HepG2 (cell line): ENCODE data around the gene C2orf81. TPM values are rescaled to one million over a fixed set of nuclear protein-coding genes. Genes with fewer than 3 reads are reported as not detected.

Experiments
- ATAC-seq: fragments of 200-7000 bp; cut with Tn5 transposase; 3 replicates; pipeline ENCODE4 v1.9.1; 2020; ENCODE audit warnings: mild to moderate bottlenecking, moderate library complexity
- BruUV-seq: library from RNA; stranded (reverse); fragments of 400-500 nt; replicated peaks from 2 replicates; lab custom pipeline; 2021; lab: Mats Ljungman, UMichigan
- CTCF ChIA-PET: fragments of 300-600 bp; formaldehyde crosslinking; extraction: SDS; loops from one replicate; lab custom pipeline; 2021; ENCODE audit warnings: low total read pairs, inconsistent platforms, low intra/inter-chr PET ratio; lab: Yijun Ruan, JAX
- POLR2A ChIA-PET: fragments of 350-600 bp; sonication (Branson Sonifier 250); formaldehyde crosslinking; loops from one replicate; lab custom pipeline; 2020; ENCODE audit warnings: antibody characterized with exemption, inconsistent platforms; lab: Yijun Ruan, JAX
- DNase-seq: peaks from one replicate; pipeline ENCODE4 v3.0.0-alpha.2; 2015; ENCODE audit warnings: low spot score
- FAIRE-seq: peaks from 3 replicates; lab custom pipeline; 2011; peaks lifted over from hg19 to GRCh38; lab: Jason Lieb, UNC
- H2AFZ ChIP-seq: one replicate; pipeline ENCODE4 v1.6.1; 2011; ENCODE audit warnings: low read length, inconsistent platforms
- H3K27ac ChIP-seq: fragments of 300-600 bp; 3 replicates; pipeline ENCODE4 v1.8.0; 2011; ENCODE audit warnings: mixed run types, mild to moderate bottlenecking, mixed read lengths, low read length, inconsistent platforms; ENCODE audit not compliant: insufficient read depth; ENCODE audit errors: extremely low read length
- H3K27me3 ChIP-seq, 2 experiments: fragments of 200-600 bp in 1 of 2; 2 replicates in 1 of 2; 3 replicates in 1 of 2; pipeline versions ENCODE4 v1.6.0 to v1.8.0; 2011; ENCODE audit warnings: low read length in 2 of 2, mild to moderate bottlenecking in 2 of 2, moderate library complexity in 2 of 2, inconsistent platforms in 1 of 2; ENCODE audit not compliant: insufficient read depth in 2 of 2, control insufficient read depth in 1 of 2
- H3K36me3 ChIP-seq, 2 experiments: fragments of 200-600 bp in 1 of 2; replicated peaks in 1 of 2; 2 replicates in 1 of 2; 3 replicates in 1 of 2; pipeline versions ENCODE4 v1.5.1 to v1.8.0; 2011; ENCODE audit warnings: low read length in 2 of 2, inconsistent platforms in 1 of 2; ENCODE audit not compliant: insufficient read depth in 2 of 2, control insufficient read depth in 1 of 2
- H3K4me1 ChIP-seq: 2 replicates; pipeline ENCODE4 v1.5.1; 2012; ENCODE audit warnings: low read length, inconsistent platforms; ENCODE audit not compliant: insufficient read depth
- H3K4me2 ChIP-seq: 2 replicates; pipeline ENCODE4 v1.6.0; 2011; ENCODE audit warnings: low read depth, low read length, inconsistent platforms
- H3K4me3 ChIP-seq, 3 experiments: fragments of 200-600 bp in 1 of 3; sonication (generic), shearing (Covaris generic) in 1 of 3; replicated peaks in 1 of 3; 2 replicates each; pipeline ENCODE4 v1.5.1; 2011 to 2016; ENCODE audit warnings: low read length in 3 of 3, inconsistent platforms in 2 of 3, low read depth in 2 of 3, mild to moderate bottlenecking in 2 of 3, control low read depth in 1 of 3, mixed read lengths in 1 of 3; ENCODE audit not compliant: insufficient read depth in 1 of 3
- H3K79me2 ChIP-seq: one replicate; pipeline ENCODE4 v1.6.1; 2011; ENCODE audit warnings: low read length, inconsistent platforms; ENCODE audit not compliant: insufficient read depth
- H3K9ac ChIP-seq: 2 replicates; pipeline ENCODE4 v1.6.0; 2011; ENCODE audit warnings: mild to moderate bottlenecking, low read depth, low read length, inconsistent platforms; ENCODE audit not compliant: insufficient read depth
- H3K9me3 ChIP-seq: 2 replicates; pipeline ENCODE4 v1.5.1; 2012; ENCODE audit warnings: mild to moderate bottlenecking, low read length
- H4K20me1 ChIP-seq: 2 replicates; pipeline ENCODE4 v1.6.0; 2011; ENCODE audit warnings: inconsistent platforms, mild to moderate bottlenecking, low read length, moderate library complexity; ENCODE audit not compliant: insufficient read depth
- NFIB ChIP-seq: sonication (generic); formaldehyde crosslinking; IDR thresholded peaks from 2 replicates; pipeline ENCODE4 v1.9.0; 2021; ENCODE audit warnings: missing genetic modification reagents, mild to moderate bottlenecking, borderline replicate concordance
- SNAI1 ChIP-seq: sonication (generic); formaldehyde crosslinking; IDR thresholded peaks from 2 replicates; pipeline ENCODE4 v1.5.0; 2020; ENCODE audit warnings: mild to moderate bottlenecking, missing genetic modification reagents, borderline replicate concordance
- TOPORS ChIP-seq: sonication (generic); formaldehyde crosslinking; IDR thresholded peaks from 2 replicates; pipeline ENCODE4 v1.8.0; 2023; ENCODE audit warnings: mild to moderate bottlenecking, missing genetic modification reagents
- ZNF816 ChIP-seq: sonication (generic); formaldehyde crosslinking; IDR thresholded peaks from 2 replicates; pipeline ENCODE4 v1.8.0; 2022; ENCODE audit warnings: missing genetic modification reagents, mild to moderate bottlenecking, borderline replicate concordance
- WGBS: methylation state at CpG from one replicate; pipeline ENCODE4 v1.1.6; 2017; ENCODE audit warnings: low lambda C conversion rate; 5-methylcytosine and 5-hydroxymethylcytosine counted together
- in situ Hi-C: cut with HindIII; loops from 2 replicates; pipeline ENCODE4 v1.10.0; 2017; ENCODE audit warnings: low pct_unique_long_range_greater_than_20kb; ENCODE audit not compliant: extremely low pct_ligation_motif_present
- intact Hi-C: fragments of 100-400 bp; cut with micrococcal nuclease; formaldehyde crosslinking; loops from one replicate; pipeline ENCODE4 v1.10.0; 2022; ENCODE audit not compliant: unreplicated experiment
- polyA plus RNA-seq, 8 experiments: library from polyadenylated mRNA; depleted of rRNA in 3 of 8; stranded (reverse) in 7 of 8; unstranded in 1 of 8; fragments of >200 nt; fragmentation: Illumina TruSeq in 4 of 8; extraction: Trizol in 4 of 8; gene quantifications; 2 replicates each; pipeline versions ENCODE4 v1.2.1 to v1.2.3, GENCODE V29; 2011 to 2016; ENCODE audit warnings: low read depth in 4 of 8, missing spikeins in 1 of 8, mixed read lengths in 1 of 8; ENCODE audit not compliant: insufficient read depth in 1 of 8
- total RNA-seq, 5 experiments: library from RNA; depleted of rRNA; stranded (reverse); fragments of >200 nt; fragmentation: Illumina TruSeq; extraction: Trizol; gene quantifications; 2 replicates each; pipeline ENCODE4 v1.2.3, GENCODE V29; 2016; ENCODE audit warnings: low read depth in 1 of 5
- TF ChIP-seq, protein P1 (sequence below): sonication (generic); formaldehyde crosslinking; IDR thresholded peaks from 2 replicates; pipeline ENCODE4 v1.5.1; 2020; ENCODE audit warnings: mild to moderate bottlenecking, missing genetic modification reagents, borderline replicate concordance
- TF ChIP-seq, protein P2 (sequence below): IDR thresholded peaks from 2 replicates; pipeline ENCODE4 v1.6.1; 2016; ENCODE audit warnings: low read depth, missing genetic modification reagents, missing compliant biosample characterization
- TF ChIP-seq, protein P3 (sequence below): IDR thresholded peaks from 2 replicates; pipeline ENCODE4 v1.6.1; 2016; ENCODE audit warnings: missing compliant biosample characterization, missing genetic modification reagents, borderline replicate concordance
- TF ChIP-seq, protein P4 (sequence below), 2 experiments: sonication (generic) in 1 of 2; formaldehyde crosslinking in 1 of 2; IDR thresholded peaks; 2 replicates each; pipeline versions ENCODE4 v1.5.1 to v1.6.1; 2011 to 2020; ENCODE audit warnings: borderline replicate concordance in 1 of 2, low read depth in 1 of 2, low read length in 1 of 2, mild to moderate bottlenecking in 1 of 2, missing genetic modification reagents in 1 of 2, moderate library complexity in 1 of 2

Gene C2orf81
- total and polyA plus RNA-seq, 2 of the 13 experiments (the other 11 are each of a cell fraction or from before 2014, with no cell fraction given) = 0.15 to 0.17 TPM

DNA sequence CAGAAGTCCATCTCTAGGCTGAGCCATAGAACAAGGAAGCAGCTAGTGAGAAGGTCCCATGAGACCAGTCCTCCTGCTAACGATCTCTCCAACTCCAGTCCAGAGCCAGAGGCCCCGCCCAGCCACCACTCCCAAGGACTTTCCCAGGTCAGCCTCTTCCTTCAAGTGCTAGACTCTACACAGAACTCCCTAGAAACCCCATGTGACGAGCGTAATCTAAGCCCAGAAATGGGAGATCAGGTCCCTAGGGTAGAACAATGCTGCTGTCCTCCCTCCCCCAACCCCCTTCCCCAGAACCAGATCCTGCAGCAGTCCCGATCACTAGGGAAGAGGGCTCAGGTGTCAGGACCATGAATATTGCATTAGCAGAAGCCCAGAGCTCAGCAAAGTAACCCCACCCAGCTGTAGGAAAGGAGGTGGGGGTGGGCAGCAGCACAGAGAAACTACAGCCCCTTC is 48.2 kb downstream of the C2orf81 start:
- POLR2A ChIA-PET = no interaction called here
- no TSS peak for BruUV-seq
- Histone ChIP-seq H3K4me1 (no peaks in the 10 kb centered on the region), H3K4me2 (no peak overlapping the region), H3K9me3 (no peaks in the 10 kb centered on the region), H4K20me1 (no peaks in the 10 kb centered on the region; the same call in 1 of the 2 replicates), H3K9ac (no peak overlapping the region), H3K27me3 (no peaks in the 10 kb centered on the region), H2AFZ (no peak overlapping the region), H3K79me2 (no peaks in the 10 kb centered on the region), H3K4me3 (no peak overlapping the region), H3K27ac (no peak overlapping the region), H3K36me3 (peaks cover 51 to 69% of the 10 kb centered on the region in 2 experiments)
- FAIRE-seq (no peak), DNase-seq (no peak), ATAC-seq (no peak)
- in situ Hi-C loops (no loop called here), intact Hi-C loops (no loop called here)
- WGBS = 95% methylated on average over 3 of the region's 5 CpGs
- CTCF ChIA-PET = no interaction called here
- no peak for TF ChIP-seq SNAI1 (CRISPR knock-in tag)
- TF ChIP-seq, protein P1, sequence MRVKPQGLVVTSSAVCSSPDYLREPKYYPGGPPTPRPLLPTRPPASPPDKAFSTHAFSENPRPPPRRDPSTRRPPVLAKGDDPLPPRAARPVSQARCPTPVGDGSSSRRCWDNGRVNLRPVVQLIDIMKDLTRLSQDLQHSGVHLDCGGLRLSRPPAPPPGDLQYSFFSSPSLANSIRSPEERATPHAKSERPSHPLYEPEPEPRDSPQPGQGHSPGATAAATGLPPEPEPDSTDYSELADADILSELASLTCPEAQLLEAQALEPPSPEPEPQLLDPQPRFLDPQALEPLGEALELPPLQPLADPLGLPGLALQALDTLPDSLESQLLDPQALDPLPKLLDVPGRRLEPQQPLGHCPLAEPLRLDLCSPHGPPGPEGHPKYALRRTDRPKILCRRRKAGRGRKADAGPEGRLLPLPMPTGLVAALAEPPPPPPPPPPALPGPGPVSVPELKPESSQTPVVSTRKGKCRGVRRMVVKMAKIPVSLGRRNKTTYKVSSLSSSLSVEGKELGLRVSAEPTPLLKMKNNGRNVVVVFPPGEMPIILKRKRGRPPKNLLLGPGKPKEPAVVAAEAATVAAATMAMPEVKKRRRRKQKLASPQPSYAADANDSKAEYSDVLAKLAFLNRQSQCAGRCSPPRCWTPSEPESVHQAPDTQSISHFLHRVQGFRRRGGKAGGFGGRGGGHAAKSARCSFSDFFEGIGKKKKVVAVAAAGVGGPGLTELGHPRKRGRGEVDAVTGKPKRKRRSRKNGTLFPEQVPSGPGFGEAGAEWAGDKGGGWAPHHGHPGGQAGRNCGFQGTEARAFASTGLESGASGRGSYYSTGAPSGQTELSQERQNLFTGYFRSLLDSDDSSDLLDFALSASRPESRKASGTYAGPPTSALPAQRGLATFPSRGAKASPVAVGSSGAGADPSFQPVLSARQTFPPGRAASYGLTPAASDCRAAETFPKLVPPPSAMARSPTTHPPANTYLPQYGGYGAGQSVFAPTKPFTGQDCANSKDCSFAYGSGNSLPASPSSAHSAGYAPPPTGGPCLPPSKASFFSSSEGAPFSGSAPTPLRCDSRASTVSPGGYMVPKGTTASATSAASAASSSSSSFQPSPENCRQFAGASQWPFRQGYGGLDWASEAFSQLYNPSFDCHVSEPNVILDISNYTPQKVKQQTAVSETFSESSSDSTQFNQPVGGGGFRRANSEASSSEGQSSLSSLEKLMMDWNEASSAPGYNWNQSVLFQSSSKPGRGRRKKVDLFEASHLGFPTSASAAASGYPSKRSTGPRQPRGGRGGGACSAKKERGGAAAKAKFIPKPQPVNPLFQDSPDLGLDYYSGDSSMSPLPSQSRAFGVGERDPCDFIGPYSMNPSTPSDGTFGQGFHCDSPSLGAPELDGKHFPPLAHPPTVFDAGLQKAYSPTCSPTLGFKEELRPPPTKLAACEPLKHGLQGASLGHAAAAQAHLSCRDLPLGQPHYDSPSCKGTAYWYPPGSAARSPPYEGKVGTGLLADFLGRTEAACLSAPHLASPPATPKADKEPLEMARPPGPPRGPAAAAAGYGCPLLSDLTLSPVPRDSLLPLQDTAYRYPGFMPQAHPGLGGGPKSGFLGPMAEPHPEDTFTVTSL (CRISPR knock-in tag) = no peak
- TF ChIP-seq, protein P2, sequence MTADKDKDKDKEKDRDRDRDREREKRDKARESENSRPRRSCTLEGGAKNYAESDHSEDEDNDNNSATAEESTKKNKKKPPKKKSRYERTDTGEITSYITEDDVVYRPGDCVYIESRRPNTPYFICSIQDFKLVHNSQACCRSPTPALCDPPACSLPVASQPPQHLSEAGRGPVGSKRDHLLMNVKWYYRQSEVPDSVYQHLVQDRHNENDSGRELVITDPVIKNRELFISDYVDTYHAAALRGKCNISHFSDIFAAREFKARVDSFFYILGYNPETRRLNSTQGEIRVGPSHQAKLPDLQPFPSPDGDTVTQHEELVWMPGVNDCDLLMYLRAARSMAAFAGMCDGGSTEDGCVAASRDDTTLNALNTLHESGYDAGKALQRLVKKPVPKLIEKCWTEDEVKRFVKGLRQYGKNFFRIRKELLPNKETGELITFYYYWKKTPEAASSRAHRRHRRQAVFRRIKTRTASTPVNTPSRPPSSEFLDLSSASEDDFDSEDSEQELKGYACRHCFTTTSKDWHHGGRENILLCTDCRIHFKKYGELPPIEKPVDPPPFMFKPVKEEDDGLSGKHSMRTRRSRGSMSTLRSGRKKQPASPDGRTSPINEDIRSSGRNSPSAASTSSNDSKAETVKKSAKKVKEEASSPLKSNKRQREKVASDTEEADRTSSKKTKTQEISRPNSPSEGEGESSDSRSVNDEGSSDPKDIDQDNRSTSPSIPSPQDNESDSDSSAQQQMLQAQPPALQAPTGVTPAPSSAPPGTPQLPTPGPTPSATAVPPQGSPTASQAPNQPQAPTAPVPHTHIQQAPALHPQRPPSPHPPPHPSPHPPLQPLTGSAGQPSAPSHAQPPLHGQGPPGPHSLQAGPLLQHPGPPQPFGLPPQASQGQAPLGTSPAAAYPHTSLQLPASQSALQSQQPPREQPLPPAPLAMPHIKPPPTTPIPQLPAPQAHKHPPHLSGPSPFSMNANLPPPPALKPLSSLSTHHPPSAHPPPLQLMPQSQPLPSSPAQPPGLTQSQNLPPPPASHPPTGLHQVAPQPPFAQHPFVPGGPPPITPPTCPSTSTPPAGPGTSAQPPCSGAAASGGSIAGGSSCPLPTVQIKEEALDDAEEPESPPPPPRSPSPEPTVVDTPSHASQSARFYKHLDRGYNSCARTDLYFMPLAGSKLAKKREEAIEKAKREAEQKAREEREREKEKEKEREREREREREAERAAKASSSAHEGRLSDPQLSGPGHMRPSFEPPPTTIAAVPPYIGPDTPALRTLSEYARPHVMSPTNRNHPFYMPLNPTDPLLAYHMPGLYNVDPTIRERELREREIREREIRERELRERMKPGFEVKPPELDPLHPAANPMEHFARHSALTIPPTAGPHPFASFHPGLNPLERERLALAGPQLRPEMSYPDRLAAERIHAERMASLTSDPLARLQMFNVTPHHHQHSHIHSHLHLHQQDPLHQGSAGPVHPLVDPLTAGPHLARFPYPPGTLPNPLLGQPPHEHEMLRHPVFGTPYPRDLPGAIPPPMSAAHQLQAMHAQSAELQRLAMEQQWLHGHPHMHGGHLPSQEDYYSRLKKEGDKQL (CRISPR knock-in tag) = no peak
- no peak for TF ChIP-seq TOPORS
- no peak for TF ChIP-seq ZNF816 (CRISPR knock-in tag)
- no peak for TF ChIP-seq NFIB (CRISPR knock-in tag)
- TF ChIP-seq, protein P3, sequence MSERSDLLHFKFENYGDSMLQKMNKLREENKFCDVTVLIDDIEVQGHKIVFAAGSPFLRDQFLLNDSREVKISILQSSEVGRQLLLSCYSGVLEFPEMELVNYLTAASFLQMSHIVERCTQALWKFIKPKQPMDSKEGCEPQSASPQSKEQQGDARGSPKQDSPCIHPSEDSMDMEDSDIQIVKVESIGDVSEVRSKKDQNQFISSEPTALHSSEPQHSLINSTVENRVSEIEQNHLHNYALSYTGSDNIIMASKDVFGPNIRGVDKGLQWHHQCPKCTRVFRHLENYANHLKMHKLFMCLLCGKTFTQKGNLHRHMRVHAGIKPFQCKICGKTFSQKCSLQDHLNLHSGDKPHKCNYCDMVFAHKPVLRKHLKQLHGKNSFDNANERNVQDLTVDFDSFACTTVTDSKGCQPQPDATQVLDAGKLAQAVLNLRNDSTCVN (CRISPR knock-in tag) = no peak
- TF ChIP-seq, protein P4, sequence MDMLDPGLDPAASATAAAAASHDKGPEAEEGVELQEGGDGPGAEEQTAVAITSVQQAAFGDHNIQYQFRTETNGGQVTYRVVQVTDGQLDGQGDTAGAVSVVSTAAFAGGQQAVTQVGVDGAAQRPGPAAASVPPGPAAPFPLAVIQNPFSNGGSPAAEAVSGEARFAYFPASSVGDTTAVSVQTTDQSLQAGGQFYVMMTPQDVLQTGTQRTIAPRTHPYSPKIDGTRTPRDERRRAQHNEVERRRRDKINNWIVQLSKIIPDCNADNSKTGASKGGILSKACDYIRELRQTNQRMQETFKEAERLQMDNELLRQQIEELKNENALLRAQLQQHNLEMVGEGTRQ (IDR thresholded peaks at IDR 0.05; ENCODE audit: low read depth, low read length) = no peak
- TF ChIP-seq, protein P4 (CRISPR knock-in tag; IDR thresholded peaks at IDR 0.05; ENCODE audit: borderline replicate concordance) = no peak
